Right lobe of liver (tissue), 4 donors: ENCODE measurements around the gene ZBTB47.

Experiments used
- POLR2A ChIP-seq: fragments of 450-650 bp; IDR thresholded peaks from one replicate; pipeline ENCODE4 v1.6.1; 2017; ENCODE audit warnings: antibody characterized with exemption, mild to moderate bottlenecking
- TF ChIP-seq, protein P1 (sequence below), 4 donors: fragments of 200-600 bp in 3 of 4; fragments of 450-650 bp in 1 of 4; IDR thresholded peaks; one replicate each; pipeline versions ENCODE4 v1.5.1 to v1.8.0; 2016 to 2022; ENCODE audit warnings: antibody characterized with exemption in 4 of 4, mild to moderate bottlenecking in 2 of 4
- donor health status: DM: no; HTN: no; CAD: no.
- donor health status: DM: no; HTN: no; CAD: no.
- donor health status: DM: no; HTN: yes; CAD: no.

DNA sequence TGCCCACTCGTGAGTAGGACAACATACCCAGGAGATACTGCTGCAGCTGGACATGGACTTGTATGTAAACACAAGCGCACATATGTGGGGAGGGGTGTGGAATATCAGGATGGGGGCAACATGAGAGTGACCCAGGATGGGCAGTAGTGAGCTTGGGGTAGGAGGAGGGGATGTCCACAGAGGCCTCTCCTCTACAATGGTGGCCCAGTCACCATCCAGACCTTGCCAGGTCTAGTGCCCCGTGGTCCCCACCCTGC is 266 bp upstream of the ZBTB47 start:
- TF ChIP-seq, protein P1, sequence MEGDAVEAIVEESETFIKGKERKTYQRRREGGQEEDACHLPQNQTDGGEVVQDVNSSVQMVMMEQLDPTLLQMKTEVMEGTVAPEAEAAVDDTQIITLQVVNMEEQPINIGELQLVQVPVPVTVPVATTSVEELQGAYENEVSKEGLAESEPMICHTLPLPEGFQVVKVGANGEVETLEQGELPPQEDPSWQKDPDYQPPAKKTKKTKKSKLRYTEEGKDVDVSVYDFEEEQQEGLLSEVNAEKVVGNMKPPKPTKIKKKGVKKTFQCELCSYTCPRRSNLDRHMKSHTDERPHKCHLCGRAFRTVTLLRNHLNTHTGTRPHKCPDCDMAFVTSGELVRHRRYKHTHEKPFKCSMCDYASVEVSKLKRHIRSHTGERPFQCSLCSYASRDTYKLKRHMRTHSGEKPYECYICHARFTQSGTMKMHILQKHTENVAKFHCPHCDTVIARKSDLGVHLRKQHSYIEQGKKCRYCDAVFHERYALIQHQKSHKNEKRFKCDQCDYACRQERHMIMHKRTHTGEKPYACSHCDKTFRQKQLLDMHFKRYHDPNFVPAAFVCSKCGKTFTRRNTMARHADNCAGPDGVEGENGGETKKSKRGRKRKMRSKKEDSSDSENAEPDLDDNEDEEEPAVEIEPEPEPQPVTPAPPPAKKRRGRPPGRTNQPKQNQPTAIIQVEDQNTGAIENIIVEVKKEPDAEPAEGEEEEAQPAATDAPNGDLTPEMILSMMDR (IDR thresholded peaks at IDR 0.05) = no peak
- TF ChIP-seq POLR2A = no peak
